CD4-positive, alpha-beta T cell treated with Interleukin-10 for 1 hour (primary cell): ENCODE data around the gene LRPPRC.

ENCODE experiments used
- DNase-seq: peaks from one replicate; pipeline ENCODE4 v3.0.0-alpha.2; 2020

Gene LRPPRC

DNA sequence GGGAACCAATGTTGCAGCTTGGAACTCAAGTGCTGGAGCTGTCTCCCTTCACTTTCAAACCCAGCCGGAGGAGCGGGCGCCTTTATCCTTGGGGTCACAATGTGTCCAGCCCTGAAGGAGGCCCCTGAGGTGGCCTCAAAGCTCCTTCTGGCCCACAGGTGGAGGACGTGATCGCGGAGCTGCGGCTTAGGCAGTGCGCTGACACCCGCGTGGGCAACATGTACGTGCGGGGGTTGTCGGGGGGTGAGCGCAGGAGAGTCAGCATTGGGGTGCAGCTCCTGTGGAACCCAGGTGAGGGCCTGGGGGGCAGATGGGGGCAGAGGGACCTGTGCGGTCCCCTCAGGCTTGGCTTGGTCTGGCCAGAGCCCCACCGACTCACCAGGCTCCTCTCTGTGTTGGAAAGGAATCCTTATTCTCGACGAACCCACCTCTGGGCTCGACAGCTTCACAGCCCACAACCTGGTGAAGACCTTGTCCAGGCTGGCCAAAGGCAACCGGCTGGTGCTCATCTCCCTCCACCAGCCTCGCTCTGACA, 143.5 kb downstream of the LRPPRC start:
- no peak for DNase-seq

DNA sequence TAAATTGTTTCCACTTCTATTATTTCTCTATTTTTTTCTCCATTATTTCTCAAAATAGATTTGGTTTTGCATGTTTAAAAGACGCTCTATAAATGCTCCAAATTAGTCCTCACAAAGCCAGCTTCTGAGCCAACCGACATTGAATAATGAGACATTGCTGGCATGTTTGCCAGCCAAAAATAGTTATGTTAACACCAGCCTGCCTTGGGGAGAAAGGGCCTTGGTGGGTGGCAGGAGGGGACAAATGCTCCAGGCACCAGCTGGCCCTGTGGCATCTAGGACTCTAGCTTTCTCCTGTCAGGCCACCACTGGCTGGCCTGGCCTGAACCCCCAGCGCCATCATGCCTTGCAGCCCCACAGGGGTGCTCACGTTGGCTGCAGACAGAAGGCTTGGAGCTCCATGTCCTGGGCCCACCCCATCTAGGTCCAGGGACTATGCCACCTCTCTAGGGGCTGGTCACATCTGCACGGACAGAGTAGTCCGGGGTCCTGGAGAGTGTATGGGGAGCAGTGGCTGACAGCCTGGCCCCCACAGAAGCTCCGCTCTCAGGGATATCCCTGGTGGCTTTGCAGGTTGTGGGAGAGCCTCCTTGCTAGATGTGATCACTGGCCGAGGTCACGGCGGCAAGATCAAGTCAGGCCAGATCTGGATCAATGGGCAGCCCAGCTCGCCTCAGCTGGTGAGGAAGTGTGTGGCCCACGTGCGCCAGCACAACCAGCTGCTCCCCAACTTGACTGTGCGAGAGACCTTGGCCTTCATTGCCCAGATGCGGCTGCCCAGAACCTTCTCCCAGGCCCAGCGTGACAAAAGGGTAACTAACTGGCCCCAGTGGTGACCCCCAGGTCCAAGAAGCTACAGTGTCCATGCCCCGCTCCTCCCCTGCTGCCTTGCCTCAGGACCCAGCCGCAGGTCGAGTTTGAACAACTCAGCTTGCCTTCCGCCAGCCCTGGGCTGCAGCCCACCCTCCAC, 144.5 kb downstream of the LRPPRC start:
- no peak for DNase-seq

DNA sequence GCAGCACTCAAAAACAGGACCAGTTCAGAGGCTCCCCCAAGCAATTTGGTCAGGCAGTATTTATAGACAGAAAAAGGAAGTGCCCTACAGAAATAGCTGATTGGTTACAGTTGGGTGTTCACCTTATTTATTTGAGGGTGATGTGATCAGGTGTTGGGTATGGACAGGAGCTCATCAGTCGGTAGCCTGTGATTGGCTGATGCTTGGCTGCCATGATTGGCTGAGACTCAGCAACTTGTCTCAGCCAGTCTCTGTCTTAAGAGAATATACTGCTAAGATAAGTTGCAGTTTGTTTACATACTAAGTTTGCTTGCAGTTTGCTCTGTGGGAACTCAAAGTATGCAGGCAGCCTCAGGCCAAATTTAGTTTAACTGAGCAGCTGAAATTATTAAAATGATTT, 147.6 kb downstream of the LRPPRC start:
- no peak for DNase-seq

DNA sequence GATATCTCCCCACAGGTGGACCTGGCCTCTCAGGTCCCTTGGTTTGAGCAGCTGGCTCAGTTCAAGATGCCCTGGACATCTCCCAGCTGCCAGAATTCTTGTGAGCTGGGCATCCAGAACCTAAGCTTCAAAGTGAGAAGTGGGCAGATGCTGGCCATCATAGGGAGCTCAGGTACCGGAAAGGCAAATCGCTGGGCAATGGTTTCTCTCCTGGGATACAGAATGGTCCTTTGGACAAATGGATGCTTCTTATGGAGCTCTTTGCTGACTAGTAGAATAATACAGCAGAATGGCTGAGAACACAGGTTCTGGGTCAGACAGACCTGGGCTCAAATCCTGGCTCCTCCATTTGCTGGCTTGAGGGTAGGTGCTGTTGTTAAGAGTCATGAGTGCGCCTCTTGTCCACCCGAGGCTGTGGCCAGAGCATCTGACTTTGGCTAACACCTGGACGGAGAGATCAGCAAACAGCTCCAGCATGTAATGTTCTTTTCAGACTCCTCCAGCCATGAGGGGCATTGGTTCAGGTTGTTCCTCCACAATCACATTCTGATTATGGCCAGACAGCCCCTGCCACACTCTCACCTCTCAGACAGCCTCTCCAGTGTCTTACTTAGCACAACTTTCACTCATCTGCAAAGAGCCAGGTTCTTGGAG, 149.5 kb downstream of the LRPPRC start:
- DNase-seq, result no peak

DNA sequence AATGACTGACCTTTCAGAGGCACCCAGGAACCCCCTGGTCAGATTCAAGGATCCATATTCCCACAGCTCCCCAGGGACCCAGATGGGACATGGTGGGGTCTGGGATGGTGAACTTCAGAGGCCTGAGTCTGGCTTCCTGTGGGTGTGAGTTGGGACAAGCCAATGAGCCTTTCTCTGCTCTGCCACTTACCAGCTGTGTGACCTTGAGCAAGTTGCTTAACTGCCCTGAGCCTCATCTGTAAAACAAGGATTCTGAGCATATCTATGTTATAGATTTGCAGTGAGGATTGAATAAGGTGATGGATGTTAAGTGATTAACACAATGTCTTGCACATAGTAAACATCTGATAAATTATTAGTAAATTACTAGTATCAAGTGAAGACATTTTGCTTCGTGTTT, 150.6 kb downstream of the LRPPRC start:
- DNase-seq, result no peak

DNA sequence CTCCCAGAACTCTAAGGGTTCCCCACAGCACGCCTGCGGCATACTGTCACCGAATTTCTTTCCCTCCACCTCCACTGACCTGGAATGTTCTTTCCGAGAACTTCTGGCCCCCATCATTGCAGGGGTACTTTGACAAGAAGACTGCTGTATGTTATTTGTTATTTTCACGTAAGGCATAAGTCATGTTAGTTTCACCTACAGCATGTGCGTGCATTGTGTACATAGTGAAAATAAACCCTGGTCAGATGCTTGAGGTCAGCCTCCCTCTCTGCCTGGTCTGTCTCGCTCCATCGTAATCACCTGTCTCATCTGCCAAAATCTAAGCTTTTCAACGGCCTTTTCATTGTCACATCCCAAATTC, 152.9 kb downstream of the LRPPRC start:
- no peak for DNase-seq

DNA sequence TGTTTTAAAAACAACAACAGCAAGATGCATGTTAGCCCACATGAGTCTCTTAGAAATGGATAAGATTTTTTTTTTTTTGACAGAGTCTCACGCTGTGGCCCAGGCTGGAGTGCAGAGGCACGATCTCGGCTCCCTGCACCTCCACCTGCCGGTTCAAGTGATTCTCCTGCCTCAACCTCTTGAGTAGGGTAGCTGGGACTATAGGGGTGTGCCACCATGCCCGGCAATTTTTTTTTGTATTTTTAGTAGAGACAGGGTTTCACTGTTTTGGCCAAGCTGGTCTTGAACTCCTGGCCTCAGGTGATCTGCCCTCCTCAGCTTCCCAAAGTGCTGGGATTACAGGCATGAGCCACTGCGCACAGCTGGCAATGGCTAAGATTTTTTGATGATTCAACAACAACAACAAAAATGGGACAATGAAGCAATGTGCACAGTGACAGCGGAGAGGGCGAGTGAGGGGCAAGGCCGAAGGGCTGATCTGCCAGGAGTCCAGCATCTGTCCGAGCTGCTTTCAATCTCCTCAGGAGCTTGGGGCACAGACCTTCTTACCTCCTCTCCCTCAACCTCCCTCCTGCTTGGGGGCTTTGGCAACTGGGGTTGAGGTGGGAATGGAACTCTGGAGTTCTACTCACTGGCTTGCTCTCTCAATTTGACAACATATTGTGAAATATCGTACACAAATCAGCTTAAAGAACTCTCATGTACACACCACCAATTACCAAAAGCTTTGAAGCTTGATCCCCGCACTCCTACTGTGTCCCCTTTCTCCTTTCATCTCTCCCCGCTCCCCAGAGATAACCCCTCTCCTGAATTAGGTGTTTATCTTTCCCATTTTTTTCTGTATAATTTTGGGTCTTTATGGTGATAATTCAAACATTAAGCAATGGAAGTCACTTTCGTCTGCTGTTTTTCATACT, 153.6 kb downstream of the LRPPRC start:
- DNase-seq, result no peak

DNA sequence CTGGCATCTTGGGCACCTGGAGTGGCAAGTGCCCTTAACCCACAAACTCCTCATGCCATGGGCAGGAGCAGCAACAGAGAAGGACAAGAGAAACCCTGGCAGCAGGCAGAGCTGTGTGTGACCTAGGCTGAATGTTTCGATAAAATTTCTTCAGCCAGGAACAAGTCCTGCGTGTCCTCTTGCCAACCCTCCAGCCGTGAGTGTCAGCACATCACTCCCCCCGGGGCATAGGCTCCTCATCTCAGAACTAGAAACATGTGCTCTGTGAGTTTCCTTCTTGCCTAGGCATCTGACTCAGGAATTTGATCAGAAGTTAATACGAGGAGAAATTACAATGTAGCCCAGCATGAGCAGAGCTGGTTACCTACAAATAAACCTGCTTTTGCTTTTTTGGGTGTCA, 154.8 kb downstream of the LRPPRC start:
- no peak for DNase-seq

DNA sequence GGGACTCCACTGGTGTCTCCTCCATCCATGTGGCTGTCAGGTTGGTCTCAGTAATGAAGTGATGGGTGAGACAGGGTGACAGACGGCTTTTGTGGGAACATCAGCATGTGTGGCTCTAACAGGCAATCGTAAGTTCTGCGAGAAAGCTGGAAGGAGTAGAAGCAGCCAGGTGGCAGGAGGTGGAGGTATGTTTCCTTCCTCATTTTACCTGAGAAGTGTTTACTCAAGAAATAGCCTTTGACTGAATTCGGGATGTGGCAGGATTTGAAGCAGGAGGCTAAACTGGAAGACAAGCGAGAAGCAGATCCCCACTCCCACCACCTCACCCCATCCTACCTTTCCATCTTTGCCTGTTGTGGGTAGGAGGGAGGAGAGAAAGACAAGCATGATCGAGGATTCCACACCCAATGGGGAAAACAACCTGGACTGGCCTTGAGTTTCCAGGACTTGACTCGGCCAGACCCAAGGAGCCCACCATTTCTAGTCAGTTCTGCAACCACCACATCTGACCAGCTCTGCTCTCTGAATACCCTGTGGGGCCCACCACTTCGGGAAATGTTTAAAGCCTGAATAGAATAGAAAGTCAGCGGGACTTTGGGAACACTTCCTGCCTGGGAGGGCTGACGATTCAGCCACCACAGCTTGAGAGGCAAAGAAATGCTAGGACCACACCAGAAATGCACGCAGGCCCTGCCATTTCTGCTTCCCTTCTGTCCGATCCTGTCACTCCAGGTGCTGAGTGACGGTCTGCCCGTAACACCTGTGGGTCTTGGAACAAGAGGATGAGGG, 155.8 kb downstream of the LRPPRC start:
- no peak for DNase-seq

DNA sequence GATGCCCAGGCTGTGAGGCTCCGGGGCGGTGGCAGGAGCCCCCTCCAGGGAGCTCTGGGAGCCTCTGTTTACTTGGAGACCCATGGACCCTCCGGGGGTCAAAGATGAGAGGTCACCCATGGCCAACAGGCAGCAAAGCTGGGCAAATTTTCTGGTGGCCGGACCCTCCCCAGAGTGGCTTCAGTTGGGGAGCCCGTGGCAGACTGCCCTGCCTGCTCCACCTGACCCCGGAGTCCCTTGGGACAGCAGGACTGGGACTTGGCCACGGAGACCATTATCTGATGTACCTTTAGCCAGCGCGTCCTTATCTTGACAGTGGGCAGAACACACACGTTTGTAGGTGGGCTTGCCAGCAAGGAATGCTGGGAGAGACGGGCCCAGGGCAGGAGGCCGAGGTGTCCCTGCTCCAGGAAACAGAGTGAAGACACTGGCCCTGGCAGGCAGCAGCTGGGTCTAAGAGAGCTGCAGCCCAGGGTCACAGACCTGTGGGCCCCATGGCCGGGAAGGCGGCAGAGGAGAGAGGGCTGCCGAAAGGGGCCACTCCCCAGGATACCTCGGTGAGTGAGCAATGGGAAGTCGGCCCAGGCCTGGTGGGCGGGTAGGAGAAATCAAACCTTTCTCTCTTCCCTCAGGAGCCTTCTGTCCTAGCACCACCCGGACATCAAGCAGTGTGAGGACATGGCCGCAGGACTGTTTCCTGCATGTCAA, 157.1 kb downstream of the LRPPRC start, which contains the start of the genes ABCG5 and ABCG8:
ABCG5 (minus strand) TSS at position 280 of the 708 bp plus-strand sequence; CDS start at position 120, 160 bp downstream.
ABCG8 (plus strand) TSS at position 412 of the 708 bp plus-strand sequence; CDS start at position 495, 83 bp downstream.
- DNase-seq, result no peak

DNA sequence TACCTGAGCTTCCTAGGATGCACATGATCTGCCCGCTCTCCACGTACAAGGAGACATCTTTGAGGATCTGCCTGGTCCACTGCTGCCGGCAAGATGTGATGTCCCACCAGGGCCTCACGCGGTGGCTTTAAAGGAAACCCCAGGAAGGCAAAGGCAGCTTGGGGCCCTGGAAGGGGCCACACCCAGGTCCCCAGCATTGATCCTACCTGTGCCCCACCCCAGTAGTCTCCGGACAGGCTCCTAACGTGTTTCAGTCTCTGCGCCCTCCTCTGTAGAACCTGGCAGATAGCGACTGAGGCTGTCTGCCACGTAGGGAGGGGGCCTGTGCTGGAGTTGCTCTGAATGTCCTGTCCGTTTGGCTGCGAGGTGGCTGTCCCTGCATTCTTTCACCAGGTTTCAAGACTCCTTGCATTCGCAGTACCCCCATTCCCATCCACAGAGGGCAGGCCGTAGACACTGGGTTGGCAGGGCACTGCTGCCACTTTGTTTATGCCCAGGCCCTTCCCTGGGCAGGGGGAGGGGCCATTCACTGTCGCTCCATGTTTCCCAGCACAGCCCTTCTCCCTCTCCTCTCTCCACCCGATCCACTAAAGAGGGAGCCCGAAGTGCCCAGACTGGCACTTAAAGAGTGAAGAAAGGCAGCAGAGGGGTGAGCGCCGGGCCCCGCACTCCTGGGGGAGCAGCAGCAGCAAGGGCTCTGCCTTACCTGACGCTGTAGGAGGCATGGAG, 157.8 kb downstream of the LRPPRC start:
- DNase-seq, result no peak

DNA sequence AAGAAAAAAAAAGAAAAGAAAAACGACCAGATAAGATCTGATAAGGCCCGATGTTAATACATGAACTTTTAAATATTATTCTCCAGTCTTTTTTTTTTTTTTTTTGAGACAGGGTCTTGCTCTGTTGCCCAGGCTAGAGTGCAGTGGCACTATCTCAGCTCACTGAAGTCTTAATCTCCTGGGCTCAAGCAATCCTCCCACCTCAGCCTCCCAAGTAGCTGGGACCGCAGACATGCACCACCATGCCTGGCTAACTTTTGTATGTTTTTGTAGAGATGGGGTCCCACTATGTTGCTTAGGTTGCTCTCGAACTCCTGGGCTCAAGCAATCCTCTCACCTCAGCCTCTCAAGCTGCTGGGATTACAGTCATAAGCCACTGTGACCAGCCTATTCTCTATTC, 158.8 kb downstream of the LRPPRC start:
- no peak for DNase-seq
